Measurements from ENCODE around the gene KANSL3.

- no peak for TF ChIP-seq POLR2A (IDR thresholded peaks at IDR 0.05; ENCODE audit: low read length)
- no peak for TF ChIP-seq GATA1 (IDR thresholded peaks at IDR 0.05; ENCODE audit: low read depth, low read length)
Observed at GRCh38 chr2:96656540-96656939, 18.4 kb upstream of the KANSL3 start.

All from erythroblast (primary cell).